Sigmoid colon (tissue), 7 donors: ENCODE measurements around the gene PITPNM2. TPM values are rescaled to one million over a fixed set of nuclear protein-coding genes. Genes with fewer than 3 reads are reported as not detected.
"Not testable (repeated sequence)": the region's sequence is repeated elsewhere in the genome, so short reads cannot be mapped to it uniquely, and the experiment has no call there.

Source experiments
- DNase-seq: peaks from one replicate; pipeline ENCODE4 v3.0.0-alpha.2; 2019
- H3K27ac ChIP-seq, 4 donors: fragments of 200-600 bp; sonication (generic); one replicate each; pipeline ENCODE4 v1.5.1; 2016 to 2019; ENCODE audit warnings: mild to moderate bottlenecking in 1 of 4
- H3K27me3 ChIP-seq, 3 donors: fragments of 200-600 bp; sonication (generic); one replicate each; pipeline ENCODE4 v1.5.1; 2019; ENCODE audit warnings: mild to moderate bottlenecking in 1 of 3
- H3K36me3 ChIP-seq, 4 donors: fragments of 200-600 bp; sonication (generic); one replicate each; pipeline ENCODE4 v1.5.1; 2016 to 2019
- H3K4me1 ChIP-seq, 4 donors: fragments of 200-600 bp; sonication (generic); one replicate each; pipeline ENCODE4 v1.5.1; 2017 to 2019
- H3K4me3 ChIP-seq, 4 donors: fragments of 200-600 bp; sonication (generic); one replicate each; pipeline ENCODE4 v1.5.1; 2017 to 2019; ENCODE audit warnings: mild to moderate bottlenecking in 2 of 4, moderate library complexity in 1 of 4
- H3K9me3 ChIP-seq, 4 donors: fragments of 200-600 bp in 3 of 4; sonication (generic) in 3 of 4; one replicate each; pipeline versions ENCODE4 v1.5.1 to v1.6.1; 2013 to 2019
- EP300 ChIP-seq, 4 donors: sonication (generic); formaldehyde crosslinking; IDR thresholded peaks; one replicate each; pipeline ENCODE4 v1.6.1; 2017; ENCODE audit warnings: antibody characterized with exemption in 4 of 4
- POLR2A ChIP-seq, 2 donors: fragments of 450-650 bp; IDR thresholded peaks; one replicate each; pipeline ENCODE4 v1.6.1; 2016; ENCODE audit warnings: antibody characterized with exemption in 2 of 2, mild to moderate bottlenecking in 2 of 2, moderate library complexity in 2 of 2
- POLR2AphosphoS5 ChIP-seq, 4 donors: sonication (generic); formaldehyde crosslinking; IDR thresholded peaks; one replicate each; pipeline ENCODE4 v1.6.1; 2017; ENCODE audit warnings: antibody characterized with exemption in 4 of 4
- WGBS, 2 donors: extraction: QIAGEN DNeasy Blood & Tissue Kit; methylation state at CpG; one replicate each; pipeline ENCODE4 v1.1.7; 2013; 5-methylcytosine and 5-hydroxymethylcytosine counted together
- intact Hi-C: fragments of 100-400 bp; cut with DNase I; formaldehyde crosslinking; loops from one replicate; pipeline ENCODE4 v1.15.1; 2023
- polyA plus RNA-seq, 3 donors: library from polyadenylated mRNA; stranded (reverse); fragments of 200-250 nt; gene quantifications; one replicate each; pipeline ENCODE4 v1.2.3, GENCODE V29; 2013
- total RNA-seq, 4 donors: library from RNA; depleted of rRNA; stranded (reverse); fragments of >200 nt; gene quantifications; one replicate each; pipeline ENCODE4 v1.1.0, GENCODE V29; 2016
- TF ChIP-seq, protein P1 (sequence below), 4 experiments: fragments of 450-650 bp in 3 of 4; fragments of 200-600 bp in 1 of 4; IDR thresholded peaks; one replicate each; pipeline ENCODE4 v1.5.1; 2016 to 2019; ENCODE audit warnings: antibody characterized with exemption in 4 of 4, mild to moderate bottlenecking in 3 of 4, moderate library complexity in 2 of 4
- donor health status: healthy with polysubstance abuse.
- donor health status: Bipolar disorder and iron deficiency.
- donor health status: healthy.

Gene PITPNM2
- total and polyA plus RNA-seq, 7 donors: 1.8 to 19.5 (median 6.6) TPM

DNA sequence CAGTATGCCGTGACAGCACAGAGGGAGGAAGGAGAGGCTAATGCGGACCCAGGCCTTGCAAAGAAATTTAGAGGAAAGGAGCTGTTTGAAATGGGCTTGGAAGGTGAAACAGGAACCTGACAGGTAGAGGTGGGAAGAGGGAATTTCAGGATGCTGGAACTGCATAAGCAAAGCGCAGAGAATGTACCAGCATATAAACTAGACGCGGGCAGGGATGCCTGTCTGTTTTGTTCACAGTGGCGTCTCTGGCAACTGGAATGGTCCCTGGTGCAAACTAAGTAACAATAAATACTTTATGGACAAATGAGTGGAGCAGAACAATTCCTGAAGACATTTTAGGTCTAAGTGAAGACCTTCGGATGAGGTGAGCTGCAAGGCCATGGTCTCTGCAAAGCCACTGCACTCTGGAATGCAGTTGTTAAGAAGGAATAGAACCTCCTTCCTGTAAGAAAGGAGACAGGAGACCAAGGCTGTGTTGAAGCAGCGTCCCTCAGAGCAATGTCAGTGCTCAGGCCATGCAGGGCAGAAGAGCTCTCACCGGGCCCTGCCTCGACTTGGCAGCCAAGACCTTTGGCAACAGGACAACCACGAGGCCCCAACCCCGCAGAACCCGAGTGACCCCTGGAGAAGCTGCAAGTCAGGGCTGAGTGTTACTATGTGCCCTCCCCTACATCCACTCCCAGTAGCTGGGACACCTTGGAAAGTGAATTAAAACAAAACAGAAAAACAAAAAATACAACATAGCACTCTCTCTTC is 42.8 kb downstream of the PITPNM2 start:
- peaks cover 0 to 54% (median 45%) of the 10 kb centered on the region in 4 donors for H3K4me1 ChIP-seq
- no peak for DNase-seq
- no peaks in the 10 kb centered on the region for H3K9me3 ChIP-seq
- intact Hi-C loops: no loop called here
- 90 to 94% methylated on average over 13 of the region's 13 CpGs for WGBS, 2 donors
- H3K36me3 ChIP-seq: peaks cover 0 to 17% (median 0%) of the 10 kb centered on the region in 4 donors
- H3K27ac ChIP-seq: peak overlapping the region in 2 of 4 donors; percentile 12 to 27
- no peaks in the 10 kb centered on the region for H3K27me3 ChIP-seq
- no peak for TF ChIP-seq POLR2A (IDR thresholded peaks at IDR 0.05)
- H3K4me3 ChIP-seq: no peak overlapping the region

- DNase-seq: no peak
- Histone ChIP-seq H3K27me3 (no peaks in the 10 kb centered on the region), H3K4me3 (no peak overlapping the region), H3K4me1 (peaks cover 0 to 41% (median 33%) of the 10 kb centered on the region in 4 donors), H3K27ac (peak overlapping the region in 2 of 4 donors; percentile 12 to 19), H3K36me3 (peaks cover 0 to 17% (median 0%) of the 10 kb centered on the region in 4 donors), H3K9me3 (no peaks in the 10 kb centered on the region)
- 51 to 74% methylated on average over 9 of the region's 9 CpGs for WGBS, 2 donors
- TF ChIP-seq EP300 (IDR thresholded peaks at IDR 0.05): no peak
- TF ChIP-seq POLR2AphosphoS5 (IDR thresholded peaks at IDR 0.05): no peak
- TF ChIP-seq POLR2A (IDR thresholded peaks at IDR 0.05): no peak
- TF ChIP-seq, protein P1, sequence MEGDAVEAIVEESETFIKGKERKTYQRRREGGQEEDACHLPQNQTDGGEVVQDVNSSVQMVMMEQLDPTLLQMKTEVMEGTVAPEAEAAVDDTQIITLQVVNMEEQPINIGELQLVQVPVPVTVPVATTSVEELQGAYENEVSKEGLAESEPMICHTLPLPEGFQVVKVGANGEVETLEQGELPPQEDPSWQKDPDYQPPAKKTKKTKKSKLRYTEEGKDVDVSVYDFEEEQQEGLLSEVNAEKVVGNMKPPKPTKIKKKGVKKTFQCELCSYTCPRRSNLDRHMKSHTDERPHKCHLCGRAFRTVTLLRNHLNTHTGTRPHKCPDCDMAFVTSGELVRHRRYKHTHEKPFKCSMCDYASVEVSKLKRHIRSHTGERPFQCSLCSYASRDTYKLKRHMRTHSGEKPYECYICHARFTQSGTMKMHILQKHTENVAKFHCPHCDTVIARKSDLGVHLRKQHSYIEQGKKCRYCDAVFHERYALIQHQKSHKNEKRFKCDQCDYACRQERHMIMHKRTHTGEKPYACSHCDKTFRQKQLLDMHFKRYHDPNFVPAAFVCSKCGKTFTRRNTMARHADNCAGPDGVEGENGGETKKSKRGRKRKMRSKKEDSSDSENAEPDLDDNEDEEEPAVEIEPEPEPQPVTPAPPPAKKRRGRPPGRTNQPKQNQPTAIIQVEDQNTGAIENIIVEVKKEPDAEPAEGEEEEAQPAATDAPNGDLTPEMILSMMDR (IDR thresholded peaks at IDR 0.05): no peak
- intact Hi-C loops: no loop called here
These were observed 44.1 kb downstream of the PITPNM2 start for GRCh38 chr12:123106640-123107359.

GRCh38 chr12:123105211-123105826 is 45.6 kb downstream of the PITPNM2 start:
- H3K27ac ChIP-seq: peak overlapping the region in 1 of 4 donors; percentile 32
- H3K9me3 ChIP-seq: no peaks in the 10 kb centered on the region
- WGBS, 2 donors: 90% methylated on average over 14 of the region's 14 CpGs

DNA sequence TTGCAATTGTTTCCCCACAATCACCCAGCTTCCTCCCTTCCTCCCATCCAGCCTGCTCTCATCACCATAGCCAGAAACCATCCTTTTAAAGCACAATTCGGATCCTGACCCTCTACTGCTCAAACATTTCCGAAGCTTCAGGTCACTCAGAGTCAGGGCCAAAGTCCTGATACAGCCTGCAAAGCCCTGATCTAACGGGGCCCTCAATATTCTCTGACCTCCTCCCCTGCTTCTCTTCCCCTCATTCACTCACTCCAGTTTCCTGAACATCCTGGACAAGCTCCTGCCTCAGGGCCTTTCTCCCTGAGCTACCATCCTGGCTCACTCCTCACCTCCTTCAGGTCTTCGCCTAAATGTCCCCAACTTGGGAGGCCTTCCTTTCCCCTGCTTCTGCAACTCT is 46.1 kb downstream of the PITPNM2 start:
- Histone ChIP-seq H3K36me3 (peaks cover 0 to 17% (median 0%) of the 10 kb centered on the region in 4 donors), H3K27me3 (no peaks in the 10 kb centered on the region), H3K4me3 (no peak overlapping the region), H3K9me3 (no peaks in the 10 kb centered on the region), H3K27ac (peak overlapping the region in 1 of 4 donors; percentile 0), H3K4me1 (peaks cover 0 to 33% (median 30%) of the 10 kb centered on the region in 4 donors)
- no peak for TF ChIP-seq POLR2AphosphoS5 (IDR thresholded peaks at IDR 0.05)
- TF ChIP-seq, protein P1 (IDR thresholded peaks at IDR 0.05): no peak
- TF ChIP-seq POLR2A (IDR thresholded peaks at IDR 0.05): no peak
- TF ChIP-seq EP300 (IDR thresholded peaks at IDR 0.05): no peak
- intact Hi-C loops: no loop called here
- WGBS, 2 donors: 90% methylated on average over 4 of the region's 4 CpGs
- DNase-seq: no peak

More at GRCh38 chr12:123105211-123105826, 45.6 kb downstream of the PITPNM2 start:
- Histone ChIP-seq H3K4me1 (peaks cover 0 to 31% (median 28%) of the 10 kb centered on the region in 4 donors), H3K27me3 (no peaks in the 10 kb centered on the region), H3K4me3 (no peak overlapping the region), H3K36me3 (peaks cover 0 to 17% (median 0%) of the 10 kb centered on the region in 4 donors)
- intact Hi-C loops: no loop called here
- TF ChIP-seq, protein P1 (IDR thresholded peaks at IDR 0.05): no peak
- no peak for TF ChIP-seq POLR2A (IDR thresholded peaks at IDR 0.05)
- peak in 2 of 4 donors; percentile 31 to 79 for TF ChIP-seq POLR2AphosphoS5 (IDR thresholded peaks at IDR 0.05)
- DNase-seq: no peak

DNA sequence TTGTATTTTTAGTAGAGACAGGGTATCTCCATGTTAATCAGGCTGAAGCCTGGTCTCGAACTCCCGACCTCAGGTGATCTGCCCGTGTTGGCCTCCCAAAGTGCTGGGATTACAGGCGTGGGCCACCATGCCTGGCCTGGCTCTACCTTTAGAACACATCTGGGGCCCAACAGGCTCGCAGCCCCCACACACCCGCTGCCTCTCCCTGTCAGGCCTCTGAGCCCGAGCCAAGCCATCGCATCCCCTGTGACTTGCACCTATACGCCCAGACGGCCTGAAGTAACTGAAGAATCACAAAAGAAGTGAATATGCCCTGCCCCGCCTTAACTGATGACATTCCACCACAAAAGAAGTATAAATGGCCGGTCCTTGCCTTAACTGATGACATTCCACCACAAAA is 46.8 kb downstream of the PITPNM2 start:
- H3K4me3 ChIP-seq, DNase-seq, H3K9me3 ChIP-seq, intact Hi-C loops, H3K27ac ChIP-seq, H3K27me3 ChIP-seq: not testable (repeated sequence)
- H3K36me3 ChIP-seq: peaks cover 0 to 12% (median 0%) of the 10 kb centered on the region in 4 donors
- peaks cover 0 to 38% (median 29%) of the 10 kb centered on the region in 4 donors for H3K4me1 ChIP-seq
- WGBS, 2 donors: 91 to 94% methylated on average over 12 of the region's 12 CpGs
